DMS 273 (cell line): ENCODE measurements around the gene FOXN3.
"Not testable (repeated sequence)": the region's sequence is repeated elsewhere in the genome, so short reads cannot be mapped to it uniquely, and the experiment has no call there.

Experiments used
- DNase-seq: peaks from one replicate; lab custom pipeline; 2025; ENCODE audit not compliant: unreplicated experiment; lab: John Stamatoyannopoulos, UW

The FOXN3 gene

DNA sequence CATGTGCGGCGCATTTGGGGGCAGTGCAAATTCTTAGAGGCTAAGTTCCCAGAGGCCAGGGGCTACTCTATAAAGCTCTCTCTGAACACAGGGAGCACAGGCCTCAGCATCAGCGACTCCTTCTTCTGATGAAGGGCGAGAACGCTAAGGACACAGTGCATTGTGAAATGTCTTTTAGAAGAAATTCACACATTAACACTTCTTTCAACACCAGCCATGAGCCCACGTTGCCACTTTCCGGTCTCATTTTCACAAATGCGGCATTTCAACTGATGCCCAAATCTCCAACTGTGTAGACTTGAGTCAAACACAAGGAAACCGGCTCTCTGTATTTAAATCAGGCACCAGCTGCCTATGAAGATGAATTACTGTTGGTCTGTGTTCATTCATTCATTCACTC is 162.0 kb downstream of the FOXN3 start:
- DNase-seq: no peak

DNA sequence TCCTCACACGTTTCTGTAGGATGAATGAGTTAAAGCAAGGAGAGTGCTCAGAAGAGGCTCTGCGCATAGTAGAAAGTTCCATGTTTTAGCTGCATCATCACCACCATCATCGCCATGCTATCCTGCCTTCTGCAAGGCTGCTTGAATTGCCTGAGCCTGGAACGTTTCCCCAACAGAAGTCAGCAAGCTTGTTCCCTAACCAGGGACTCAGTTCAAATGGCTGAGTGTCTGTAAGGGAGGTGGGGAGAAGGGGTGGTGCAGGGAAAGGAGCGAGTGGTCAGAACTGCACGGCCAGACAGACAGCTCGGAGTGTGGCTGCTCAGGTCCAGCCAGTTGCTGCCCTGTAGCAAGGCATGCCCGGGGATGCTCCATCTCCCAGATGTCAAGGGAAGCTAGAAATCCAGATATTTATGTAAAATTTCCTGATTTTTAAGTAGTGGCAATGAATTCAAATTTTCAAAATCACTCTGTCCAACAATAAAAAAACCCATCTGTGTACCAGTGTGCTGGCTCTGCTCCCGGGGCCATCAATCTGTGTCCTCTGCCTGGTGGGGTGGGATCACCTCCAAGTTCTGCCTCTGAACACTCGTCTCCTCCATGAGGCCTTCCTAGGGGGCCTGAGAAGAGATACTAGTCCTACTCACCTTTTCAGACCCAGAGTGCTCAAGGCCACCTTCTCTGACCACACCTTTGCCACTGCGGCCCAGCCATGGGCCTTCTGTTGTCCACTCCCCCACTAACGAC is 162.7 kb downstream of the FOXN3 start:
- DNase-seq: peak; percentile 9

DNA sequence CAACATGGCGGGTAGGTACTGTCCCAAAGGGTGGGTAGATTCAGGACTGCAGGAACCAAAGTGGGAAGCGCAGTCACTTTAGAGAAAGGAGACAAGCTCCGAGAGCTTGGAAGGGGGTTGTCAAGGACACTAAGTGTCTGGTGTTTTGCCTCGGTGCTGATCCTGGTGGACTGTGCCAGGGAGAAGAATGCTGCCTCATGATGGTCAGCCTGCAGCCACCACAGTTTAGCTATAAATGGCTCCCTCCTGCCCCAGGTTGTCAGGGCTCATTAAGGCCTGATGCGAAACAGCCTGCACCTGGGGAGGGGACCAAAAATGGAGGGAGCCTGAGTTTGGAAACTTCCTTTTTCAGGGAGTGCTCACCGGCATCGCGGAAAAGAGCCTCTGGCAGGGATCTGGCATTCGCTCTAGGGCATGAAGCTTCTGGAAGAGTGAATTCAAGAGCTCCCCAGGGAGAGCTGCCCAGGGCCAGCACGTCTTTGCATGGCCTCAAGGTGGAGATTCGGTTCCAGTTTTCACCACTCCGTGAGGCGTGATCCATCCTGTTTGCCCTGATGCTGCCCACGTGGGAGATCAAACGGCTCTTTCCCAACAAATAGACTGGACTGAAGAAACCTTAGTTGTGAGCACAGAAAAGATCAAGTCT is 164.0 kb downstream of the FOXN3 start:
- DNase-seq: peak; percentile 9

DNA sequence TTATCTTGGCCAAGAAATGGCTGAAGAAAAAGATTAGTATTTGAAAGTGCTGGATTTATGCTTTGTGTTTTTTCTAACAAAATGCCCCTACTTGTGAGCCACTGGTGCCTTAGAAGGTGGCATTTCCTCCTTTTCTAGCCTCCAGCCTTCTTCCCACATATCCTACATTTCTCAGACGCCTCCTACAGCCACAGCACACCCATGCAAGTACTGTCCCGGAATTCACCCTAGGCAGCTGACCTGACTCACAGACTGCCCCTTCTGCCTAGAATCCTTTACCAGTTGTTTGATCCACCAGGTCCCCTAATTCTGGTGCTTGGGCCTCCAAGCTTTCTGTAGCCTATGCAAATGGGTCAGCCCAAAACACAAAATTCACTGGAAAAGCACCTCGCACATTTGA is 166.0 kb downstream of the FOXN3 start:
- DNase-seq: no peak

DNA sequence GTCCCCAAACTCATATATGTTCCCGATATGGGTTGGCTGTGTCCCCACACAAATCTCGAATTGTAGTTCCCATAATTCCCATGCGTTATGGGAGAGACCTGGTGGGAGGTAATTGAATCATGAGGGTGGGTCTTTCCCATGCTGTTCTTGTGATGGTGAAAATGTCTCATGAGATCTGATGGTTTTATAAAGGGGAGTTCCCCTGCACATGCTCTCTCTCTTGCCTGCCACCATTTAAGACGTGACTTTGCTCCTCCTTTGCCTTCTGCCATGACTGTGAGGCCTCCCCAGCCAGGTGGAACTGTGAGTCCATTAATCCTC is 166.4 kb downstream of the FOXN3 start:
- not testable (repeated sequence) for DNase-seq

DNA sequence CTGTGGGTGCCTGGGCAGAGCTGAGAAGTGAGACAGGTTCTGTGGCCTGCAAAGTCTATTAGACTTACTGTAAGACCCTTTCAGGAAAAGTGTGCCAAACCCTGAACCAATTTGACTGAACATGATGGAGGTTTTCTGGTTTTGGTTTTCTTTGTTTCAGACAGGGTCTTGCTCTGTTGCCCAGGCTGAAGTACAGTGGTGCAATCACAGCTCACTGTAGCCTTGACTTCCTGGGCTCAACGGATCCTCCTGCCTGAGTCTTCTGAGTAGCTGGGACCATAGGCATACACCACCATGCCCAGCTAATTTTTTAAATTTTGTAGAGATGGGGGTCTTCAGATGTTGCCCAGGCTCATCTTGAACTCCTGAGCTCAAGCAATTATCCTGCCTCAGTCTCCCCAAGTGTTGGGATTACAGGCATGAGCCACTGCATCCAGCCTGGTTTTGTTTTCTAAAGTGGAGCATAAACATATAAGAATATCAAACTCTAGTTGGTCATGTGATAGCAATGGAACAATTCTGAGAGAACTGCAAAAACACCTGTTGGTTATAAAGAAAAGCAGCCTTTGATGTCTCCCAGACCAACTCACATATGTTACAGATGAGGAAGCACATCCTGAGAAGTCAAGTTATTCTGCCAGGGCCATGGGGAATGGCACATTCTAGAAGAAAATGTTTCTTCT is 166.9 kb downstream of the FOXN3 start:
- no peak for DNase-seq

DNA sequence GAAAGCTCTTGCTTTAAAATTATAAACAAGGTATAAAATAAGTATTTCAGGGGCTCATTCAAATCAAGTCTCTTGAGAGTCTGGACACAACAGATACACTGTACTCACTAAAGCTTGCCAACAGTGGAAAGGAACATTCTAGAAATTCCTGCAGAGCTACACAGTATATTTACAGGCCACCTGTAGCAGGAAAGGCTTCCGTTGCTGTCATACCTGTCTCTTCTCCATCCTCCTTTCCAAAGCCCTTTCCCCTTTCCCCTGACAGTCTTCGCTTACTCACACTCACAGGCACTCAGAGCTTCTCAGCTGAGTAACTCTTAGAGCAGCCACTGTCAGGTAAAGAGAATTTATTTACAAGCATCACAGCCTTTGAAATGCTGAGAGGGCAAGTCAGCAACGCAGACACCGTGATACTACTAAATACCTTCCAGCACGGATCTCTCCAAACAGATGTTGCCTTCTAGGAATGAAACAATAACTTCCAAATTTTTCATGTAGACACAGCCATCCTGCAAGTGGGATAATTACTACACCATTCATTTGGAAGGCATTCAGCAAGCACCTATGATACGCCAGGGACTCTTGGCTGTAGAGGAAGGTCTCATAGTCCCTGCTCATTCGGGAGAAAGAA is 167.9 kb downstream of the FOXN3 start:
- no peak for DNase-seq

DNA sequence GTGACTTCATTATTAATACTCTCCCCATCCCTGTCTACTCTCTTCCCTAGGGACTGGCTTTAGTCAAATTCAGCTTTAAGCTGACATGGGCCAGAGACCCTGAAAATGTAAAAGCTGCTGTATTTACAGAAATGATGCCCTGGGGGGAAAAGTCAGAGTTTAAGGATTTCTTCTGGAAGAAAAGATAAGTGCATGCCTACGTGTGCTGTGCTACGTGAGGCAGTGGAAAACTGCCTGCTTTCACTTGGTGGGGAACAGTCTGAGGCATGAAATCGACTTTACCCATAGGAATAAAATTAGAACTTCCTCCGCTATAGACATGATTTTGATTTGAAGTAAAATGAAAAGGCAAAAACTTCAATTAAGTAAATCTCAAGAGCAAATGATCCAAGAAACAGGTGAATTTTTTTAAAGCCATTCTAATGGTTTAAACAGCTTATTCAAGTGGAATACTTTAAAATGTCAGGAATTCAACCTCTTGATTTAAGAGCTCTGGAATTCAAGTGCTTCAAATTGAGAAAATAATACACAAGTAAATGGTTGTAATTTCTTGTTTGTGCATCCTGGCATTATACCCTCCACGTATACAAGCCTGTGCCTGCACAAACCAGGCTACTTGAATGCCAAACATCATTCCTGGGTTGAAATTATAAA is 168.5 kb downstream of the FOXN3 start:
- DNase-seq: no peak

DNA sequence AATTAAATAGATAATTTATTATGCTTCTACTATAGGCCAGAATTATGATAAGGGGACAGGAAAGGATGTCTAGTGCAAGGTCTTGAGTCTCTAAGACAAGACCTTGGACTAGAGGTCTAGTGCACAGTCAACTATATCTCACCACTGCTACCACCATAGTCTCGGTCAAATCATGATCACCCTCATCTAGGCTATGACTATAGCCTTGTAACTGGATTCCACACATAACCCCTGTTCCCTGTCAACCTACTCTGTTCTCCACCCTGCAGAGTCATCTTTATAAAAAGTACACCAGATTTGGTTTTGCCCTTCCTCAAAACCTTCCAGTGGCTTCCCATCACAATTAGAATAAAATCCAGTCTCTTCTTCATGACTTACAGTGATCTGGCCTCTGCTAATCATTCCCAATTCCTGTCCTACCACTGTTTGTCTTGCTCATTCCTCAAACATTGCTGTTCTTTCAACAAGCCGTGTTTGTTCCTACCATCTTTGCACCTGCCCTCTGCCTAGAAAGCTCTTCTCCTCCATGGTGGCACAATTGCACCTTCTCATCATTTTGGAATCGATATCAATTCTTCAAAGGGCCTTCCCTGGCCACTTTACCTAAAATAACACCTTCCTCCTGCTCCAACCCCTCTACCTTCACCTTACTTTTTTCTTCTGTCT is 169.4 kb downstream of the FOXN3 start:
- no peak for DNase-seq

DNA sequence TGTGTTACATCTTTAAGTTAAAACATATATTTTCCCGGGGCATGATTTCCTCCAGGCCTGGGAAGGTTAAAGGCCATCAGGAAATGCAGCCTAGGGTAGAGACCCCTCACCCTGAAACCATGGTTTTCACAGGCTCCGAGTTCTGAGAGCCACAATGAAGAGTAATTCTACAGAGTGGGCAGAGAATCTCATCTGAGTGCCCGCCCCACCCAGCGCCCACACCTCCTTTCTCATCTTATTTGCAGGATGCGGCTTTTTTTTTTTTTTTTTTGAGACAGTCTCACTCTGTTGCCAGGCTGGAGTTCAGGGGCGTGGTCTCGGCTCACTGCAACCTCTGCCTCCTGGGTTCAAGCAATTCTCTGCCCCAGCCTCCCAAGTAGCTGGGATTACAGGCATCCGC is 170.7 kb downstream of the FOXN3 start:
- DNase-seq: no peak

DNA sequence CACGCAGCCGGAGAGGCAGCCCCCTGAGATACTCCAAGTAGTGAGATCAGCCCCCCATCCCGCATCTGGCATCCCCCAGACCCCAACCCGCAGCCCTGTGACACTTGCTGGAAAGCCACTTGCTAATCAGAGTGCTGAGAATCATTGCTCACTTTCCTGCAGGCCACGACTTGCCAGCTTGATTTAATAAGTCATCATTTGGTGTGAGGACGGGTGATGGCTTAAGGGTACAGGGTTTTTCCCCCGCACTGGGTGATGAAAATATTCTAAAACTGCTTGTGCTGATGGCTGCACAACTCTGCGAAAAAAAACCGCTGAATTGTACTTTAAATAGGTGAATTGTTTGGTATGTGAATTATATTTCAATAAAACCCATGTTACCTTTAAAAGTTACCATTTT is 171.2 kb downstream of the FOXN3 start:
- no peak for DNase-seq

DNA sequence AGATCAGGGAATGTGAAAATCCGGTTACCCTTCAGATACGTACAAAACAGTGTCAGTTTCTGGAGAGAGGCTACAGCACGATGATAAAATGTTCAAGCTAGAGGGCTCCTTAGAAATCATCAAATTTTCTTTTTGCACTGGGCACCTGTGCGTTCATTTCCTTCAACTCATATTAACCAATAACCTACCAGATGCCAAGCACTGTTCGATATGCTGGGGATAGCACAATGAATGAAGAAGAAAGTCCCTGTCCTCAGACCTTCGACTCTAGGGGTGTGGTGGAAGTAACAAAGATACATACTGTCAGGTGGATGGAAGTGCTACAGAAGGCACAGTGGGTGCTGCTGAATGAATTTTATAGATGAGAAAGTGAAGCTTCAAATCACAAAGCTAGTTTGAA is 172.3 kb downstream of the FOXN3 start:
- DNase-seq: no peak

DNA sequence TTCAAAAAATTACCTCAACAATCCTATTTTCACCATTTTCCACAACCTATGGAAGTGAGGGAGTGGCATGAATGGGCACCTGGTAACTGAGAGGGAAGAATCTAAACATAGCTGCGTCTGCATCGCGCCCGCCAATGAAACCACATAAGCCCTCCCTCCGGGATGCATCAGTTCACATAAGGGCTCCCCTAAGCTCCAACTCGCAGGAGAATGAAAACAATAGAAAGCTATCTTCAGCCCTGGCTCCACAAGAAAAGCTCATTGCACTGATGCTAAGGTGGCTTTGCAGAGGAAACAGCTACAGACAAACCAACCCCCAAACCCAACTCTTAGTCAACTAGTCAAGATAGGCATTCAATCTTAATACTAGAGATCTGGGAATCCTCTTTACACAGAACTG is 173.3 kb downstream of the FOXN3 start:
- no peak for DNase-seq

DNA sequence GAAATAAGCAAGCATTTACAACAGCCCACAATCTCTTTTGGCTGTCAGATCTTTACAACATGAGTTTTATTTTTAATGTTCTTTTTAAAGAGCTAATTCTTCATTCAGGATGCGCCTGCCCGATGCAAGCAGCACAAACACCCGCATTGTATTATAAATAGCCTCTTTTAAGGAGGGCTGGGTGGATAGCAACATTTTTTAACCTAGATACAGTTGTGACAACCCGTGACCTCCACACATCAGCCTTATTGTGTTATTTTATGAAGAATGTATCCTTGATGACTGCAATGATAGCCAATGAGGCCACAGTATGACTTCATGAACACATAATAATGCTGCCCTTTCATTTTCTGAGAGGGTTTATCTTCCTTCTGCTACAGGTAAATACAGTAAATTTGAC is 173.7 kb downstream of the FOXN3 start:
- no peak for DNase-seq

DNA sequence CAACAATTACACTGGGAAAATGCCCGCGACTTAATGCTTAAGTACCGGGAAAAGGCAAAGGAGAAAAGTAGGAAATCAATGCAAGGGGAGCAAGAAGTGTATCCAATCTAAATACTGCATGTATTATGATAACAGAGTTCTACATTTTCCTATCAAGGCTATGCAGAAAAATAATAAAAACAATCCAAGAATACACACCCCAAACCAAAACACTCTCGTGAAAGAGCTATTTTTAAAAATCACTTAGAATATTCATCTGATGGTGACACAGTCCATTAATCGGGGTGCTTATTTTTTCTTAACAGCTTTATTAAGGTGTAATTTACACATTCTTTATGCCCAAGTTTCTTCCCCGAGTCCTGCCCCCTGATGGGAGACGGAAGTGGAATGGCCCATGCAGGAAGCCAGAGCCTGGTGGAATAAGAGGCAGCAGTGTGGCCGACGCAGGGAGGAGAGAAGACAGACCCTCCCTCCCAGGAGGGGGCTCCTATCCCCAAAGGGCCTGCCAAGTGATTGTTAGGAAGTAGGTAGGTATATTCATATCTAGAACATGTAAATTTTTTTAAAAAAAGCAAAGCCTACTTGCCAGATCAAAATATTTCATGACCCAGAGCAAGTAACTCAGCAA is 174.3 kb downstream of the FOXN3 start:
- no peak for DNase-seq

DNA sequence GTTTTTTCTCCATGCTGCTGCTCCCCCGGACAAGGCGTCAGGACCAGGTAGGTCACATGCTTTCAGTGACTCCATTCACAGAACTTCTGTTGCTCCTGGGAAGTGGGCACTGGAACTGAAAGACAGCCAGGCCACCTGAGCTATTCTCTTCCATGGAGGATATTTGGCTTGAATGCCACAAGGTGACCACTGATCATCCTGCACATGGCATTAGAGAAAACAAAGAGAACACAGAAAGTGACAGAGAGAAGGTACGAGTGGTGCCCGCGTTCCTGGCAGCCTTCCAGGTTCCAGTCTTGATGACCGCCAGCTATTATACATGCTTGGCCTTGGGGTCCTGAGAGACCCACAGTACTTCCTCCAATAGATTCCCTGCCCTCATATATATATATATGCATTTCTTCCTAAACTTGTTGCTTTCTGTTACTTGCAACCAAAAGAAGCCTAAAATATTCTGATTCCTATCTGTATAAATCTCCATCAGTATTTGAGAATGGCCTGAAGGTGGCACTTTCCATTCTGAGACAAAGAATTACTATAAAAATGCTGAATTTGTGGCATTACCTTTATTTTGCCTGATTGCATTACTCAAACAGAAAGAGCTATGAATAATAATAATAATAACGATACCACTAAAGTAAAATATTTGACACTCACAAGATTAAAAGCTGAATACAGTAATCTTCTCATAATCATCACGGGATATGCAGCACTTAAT is 174.9 kb downstream of the FOXN3 start:
- no peak for DNase-seq

DNA sequence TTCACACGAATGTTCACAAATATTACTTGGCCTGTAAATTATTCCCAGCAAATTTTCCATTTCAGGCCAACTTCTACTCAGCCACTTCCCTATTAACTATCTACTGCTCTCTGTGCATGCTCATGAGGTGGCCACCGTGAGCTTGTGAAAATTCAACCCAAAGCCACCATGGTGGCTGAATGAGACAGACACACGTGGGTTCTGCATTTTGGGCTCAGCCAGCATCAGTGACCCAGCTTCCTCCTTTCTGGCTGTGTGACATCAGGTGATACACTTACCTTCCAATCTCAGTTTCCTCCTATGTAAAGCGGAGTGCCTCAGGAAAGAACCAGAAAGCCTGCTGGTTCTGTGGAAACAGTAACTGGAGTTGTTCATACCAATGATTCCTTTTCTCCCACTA is 175.8 kb downstream of the FOXN3 start:
- DNase-seq: no peak

DNA sequence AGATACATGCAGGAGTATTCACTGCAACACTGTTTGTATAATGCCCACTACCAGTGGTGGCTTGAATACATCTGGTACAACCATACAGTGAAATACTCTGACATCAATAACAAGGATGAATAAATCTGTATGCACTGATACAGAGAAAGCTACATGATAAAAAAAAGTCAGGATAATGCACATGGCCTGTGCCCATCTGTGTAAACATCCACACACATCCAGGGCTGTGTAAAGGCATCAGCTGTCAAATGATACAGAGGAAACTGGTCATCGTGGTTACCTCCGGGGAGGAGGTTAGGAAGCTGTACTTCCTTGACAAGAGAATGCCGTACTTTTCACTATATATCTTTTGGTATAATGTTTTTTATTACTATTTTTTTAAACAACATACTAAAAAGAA is 176.6 kb downstream of the FOXN3 start:
- DNase-seq: no peak

DNA sequence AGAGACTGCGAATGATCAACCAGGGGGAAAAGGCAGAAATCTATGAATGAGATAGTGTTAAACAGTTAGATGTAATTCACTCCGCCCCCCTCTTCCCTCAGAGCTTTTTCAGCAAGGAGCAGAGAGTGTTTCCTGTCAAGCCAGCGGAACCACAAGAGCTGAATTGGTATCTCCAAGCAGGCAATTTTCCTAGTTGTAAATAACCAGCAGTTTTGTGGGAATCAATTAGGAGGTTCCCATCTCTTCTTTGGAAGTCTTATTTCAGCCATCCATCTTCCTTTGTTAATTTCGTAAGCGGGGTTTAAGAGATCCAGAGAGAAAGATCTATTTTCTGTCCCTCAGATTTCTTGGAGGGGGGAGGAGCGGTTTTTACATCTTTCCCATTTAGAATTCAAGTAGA is 178.0 kb downstream of the FOXN3 start:
- no peak for DNase-seq
